Measurements from ENCODE around the gene ENHO.

Gene ENHO

GRCh38 chr9:34564617-34565016, 41.8 kb upstream of the ENHO start:
- TF ChIP-seq SIN3A (IDR thresholded peaks at IDR 0.05; ENCODE audit: borderline replicate concordance, insufficient read depth, low read length): no peak
- TF ChIP-seq POLR2AphosphoS5 (IDR thresholded peaks at IDR 0.05; ENCODE audit: low read depth, low read length): no peak
- no peak for TF ChIP-seq FOXP2 (optimal IDR thresholded peaks at IDR 0.05; ENCODE audit: borderline replicate concordance, extremely low read depth, extremely low read length, insufficient read depth)
- no peak for TF ChIP-seq REST (IDR thresholded peaks at IDR 0.05; ENCODE audit: insufficient read depth in 1 of 2, low read depth in 2 of 2, low read length in 2 of 2)
- no peak for TF ChIP-seq TAF1 (IDR thresholded peaks at IDR 0.05; ENCODE audit: borderline replicate concordance, insufficient read depth, low read length)

GRCh38 chr9:34563262-34563661, 40.5 kb upstream of the ENHO start:
- TF ChIP-seq REST (IDR thresholded peaks at IDR 0.05; ENCODE audit: insufficient read depth in 1 of 2, low read depth in 2 of 2, low read length in 2 of 2): no peak
- TF ChIP-seq FOXP2 (optimal IDR thresholded peaks at IDR 0.05; ENCODE audit: borderline replicate concordance, extremely low read depth, extremely low read length, insufficient read depth): no peak

GRCh38 chr9:34562135-34562745, 39.5 kb upstream of the ENHO start:
- TF ChIP-seq SIN3A (IDR thresholded peaks at IDR 0.05; ENCODE audit: borderline replicate concordance, insufficient read depth, low read length): no peak
- no peak for TF ChIP-seq REST (IDR thresholded peaks at IDR 0.05; ENCODE audit: insufficient read depth in 1 of 2, low read depth in 2 of 2, low read length in 2 of 2)
- TF ChIP-seq FOXP2 (optimal IDR thresholded peaks at IDR 0.05; ENCODE audit: borderline replicate concordance, extremely low read depth, extremely low read length, insufficient read depth): no peak
- TF ChIP-seq TAF1 (IDR thresholded peaks at IDR 0.05; ENCODE audit: borderline replicate concordance, insufficient read depth, low read length): no peak
- no peak for TF ChIP-seq POLR2AphosphoS5 (IDR thresholded peaks at IDR 0.05; ENCODE audit: low read depth, low read length)

GRCh38 chr9:34560599-34561214, 37.9 kb upstream of the ENHO start:
- TF ChIP-seq POLR2AphosphoS5 (IDR thresholded peaks at IDR 0.05; ENCODE audit: low read depth, low read length) (no peak), SIN3A (IDR thresholded peaks at IDR 0.05; ENCODE audit: borderline replicate concordance, insufficient read depth, low read length) (no peak), TAF1 (IDR thresholded peaks at IDR 0.05; ENCODE audit: borderline replicate concordance, insufficient read depth, low read length) (no peak), FOXP2 (optimal IDR thresholded peaks at IDR 0.05; ENCODE audit: borderline replicate concordance, extremely low read depth, extremely low read length, insufficient read depth) (no peak)

- TF ChIP-seq FOXP2 (optimal IDR thresholded peaks at IDR 0.05; ENCODE audit: borderline replicate concordance, extremely low read depth, extremely low read length, insufficient read depth) (no peak), POLR2AphosphoS5 (IDR thresholded peaks at IDR 0.05; ENCODE audit: low read depth, low read length) (no peak), SIN3A (IDR thresholded peaks at IDR 0.05; ENCODE audit: borderline replicate concordance, insufficient read depth, low read length) (no peak), REST (IDR thresholded peaks at IDR 0.05; ENCODE audit: insufficient read depth in 1 of 2, low read depth in 2 of 2, low read length in 2 of 2) (no peak), TAF1 (IDR thresholded peaks at IDR 0.05; ENCODE audit: borderline replicate concordance, insufficient read depth, low read length) (no peak)
Observed at GRCh38 chr9:34559624-34560455, 37.0 kb upstream of the ENHO start.

Measured in PFSK-1 (cell line).